ENCODE data around the gene BTBD6. TPM values are rescaled to one million over a fixed set of nuclear protein-coding genes. Genes with fewer than 3 reads are reported as not detected.

Gene BTBD6
- total and polyA plus RNA-seq, 9 of the 15 experiments (the other 6 are each of a cell fraction or from before 2014, with no cell fraction given) = not detected

GRCh38 chr14:105287249-105288102 lies 39.1 kb downstream of the BTBD6 start:
- DNase-seq (ENCODE audit: extremely low read depth in 1 of 4, low spot score in 3 of 4) (no peak), ATAC-seq (peak; percentile 54; the same call in 1 of the 3 replicates), FAIRE-seq (no peak)
- intact Hi-C loops (cut with micrococcal nuclease) = no loop called here
- peaks cover 0 to 15% of the 10 kb centered on the region in 2 experiments; a peak in 3 of 5 replicates for H3K4me1 ChIP-seq (replicated peaks in 1 of 2; ENCODE audit: control insufficient read depth in 2 of 2, insufficient read depth in 2 of 2, low read length in 2 of 2)
- BruUV-seq (replicated peaks) = no TSS peak
- TF ChIP-seq ZNF449 (CRISPR knock-in tag; IDR thresholded peaks at IDR 0.05) = no peak
- TF ChIP-seq PHTF2 (CRISPR knock-in tag; IDR thresholded peaks at IDR 0.05) = no peak
- TF ChIP-seq DDX20 (tag; IDR thresholded peaks at IDR 0.05; ENCODE audit: low read depth) = no peak
- no peak for TF ChIP-seq ZNF124 (CRISPR knock-in tag; IDR thresholded peaks at IDR 0.05)
- no peak for TF ChIP-seq ZNF274 (IDR thresholded peaks at IDR 0.05; ENCODE audit: borderline replicate concordance, low read depth, low read length)
- no peak for TF ChIP-seq ZBTB8A (IDR thresholded peaks at IDR 0.05; ENCODE audit: partially characterized antibody)
- TF ChIP-seq RBM22 (IDR thresholded peaks at IDR 0.05; ENCODE audit: low read depth, low read length, poor library complexity, severe bottlenecking) = no peak
- 73% methylated on average over 15 of the region's 24 CpGs for WGBS (ENCODE audit: insufficient coverage, low coverage, missing lambda C conversion rate)
- in situ Hi-C loops (cut with MboI) = loop anchor here (10.0 kb wide), 1 partner anchor 193 kb away; no protein-coding TSS in a partner anchor
- ChIA-PET CTCF (ENCODE audit: low intra/inter-chr PET ratio) (no interaction called here), POLR2A (no interaction called here)
- no peak overlapping the region for H2AFZ ChIP-seq (ENCODE audit: low read depth, low read length)
- H3K4me3 ChIP-seq = no peak overlapping the region
- no peaks in the 10 kb centered on the region for H3K36me3 ChIP-seq (ENCODE audit: control insufficient read depth, insufficient read depth, low read length)
- no peak overlapping the region for H3K27ac ChIP-seq (ENCODE audit: extremely low read depth, low read depth, low read length)
- no peaks in the 10 kb centered on the region; the same call in 1 of the 2 replicates for H4K20me1 ChIP-seq (replicated peaks; ENCODE audit: control insufficient read depth, insufficient read depth, low read length)
- no peaks in the 10 kb centered on the region for H3K9me3 ChIP-seq (replicated peaks; ENCODE audit: control insufficient read depth, insufficient read depth, low read depth, low read length)
- no peaks in the 10 kb centered on the region for H3K9me1 ChIP-seq (ENCODE audit: control insufficient read depth, insufficient read depth, low read length)
- H3K27me3 ChIP-seq (ENCODE audit: control insufficient read depth in 2 of 2, insufficient read depth in 2 of 2, low read length in 2 of 2) = no peaks in the 10 kb centered on the region
- peaks cover 9% of the 10 kb centered on the region for H3K79me2 ChIP-seq (ENCODE audit: control insufficient read depth, insufficient read depth, low read length)
- peak overlapping the region in 1 of 2 experiments; percentile 26; a peak in 1 of 4 replicates for H3K9ac ChIP-seq (ENCODE audit: insufficient read depth in 1 of 2, low read depth in 2 of 2, low read length in 2 of 2)
- H3K4me2 ChIP-seq (ENCODE audit: insufficient read depth, low read length) = no peak overlapping the region
